ENCODE measurements around the gene TIAM1.

The TIAM1 gene

GRCh38 chr21:31281561-31281960 is 62.5 kb downstream of the TIAM1 start:
- DNase-seq, result no peak

- DNase-seq, result no peak
Measured at GRCh38 chr21:31279986-31280385, 64.1 kb downstream of the TIAM1 start.

- no peak for DNase-seq
Measured at GRCh38 chr21:31279214-31279613, 64.8 kb downstream of the TIAM1 start.

- DNase-seq, result no peak
Measured at GRCh38 chr21:31278511-31279130, 65.4 kb downstream of the TIAM1 start.

GRCh38 chr21:31276663-31277062 is 67.4 kb downstream of the TIAM1 start:
- no peak for DNase-seq

GRCh38 chr21:31275901-31276300 is 68.2 kb downstream of the TIAM1 start:
- DNase-seq, result no peak

- no peak for DNase-seq
Measured at GRCh38 chr21:31273278-31273677, 70.8 kb downstream of the TIAM1 start.

GRCh38 chr21:31268090-31268489 is 76.0 kb downstream of the TIAM1 start:
- no peak for DNase-seq

GRCh38 chr21:31267644-31268043 is 76.4 kb downstream of the TIAM1 start:
- no peak for DNase-seq

GRCh38 chr21:31266241-31266640 is 77.8 kb downstream of the TIAM1 start:
- DNase-seq, result no peak

- no peak for DNase-seq
Measured at GRCh38 chr21:31265366-31266013, 78.6 kb downstream of the TIAM1 start.

GRCh38 chr21:31264574-31264973 is 79.5 kb downstream of the TIAM1 start:
- DNase-seq, result no peak

- no peak for DNase-seq
Measured at GRCh38 chr21:31262728-31263127, 81.3 kb downstream of the TIAM1 start.

- no peak for DNase-seq
Measured at GRCh38 chr21:31261759-31262158, 82.3 kb downstream of the TIAM1 start.

GRCh38 chr21:31260790-31261189 is 83.3 kb downstream of the TIAM1 start:
- no peak for DNase-seq

GRCh38 chr21:31258073-31258472 is 86.0 kb downstream of the TIAM1 start:
- no peak for DNase-seq

- DNase-seq, result no peak
Measured at GRCh38 chr21:31257265-31257664, 86.8 kb downstream of the TIAM1 start.

- DNase-seq, result peak; percentile 31
Measured at GRCh38 chr21:31255896-31256295, 88.2 kb downstream of the TIAM1 start.

- no peak for DNase-seq
Measured at GRCh38 chr21:31255036-31255435, 89.0 kb downstream of the TIAM1 start.

GRCh38 chr21:31254131-31254530 is 89.9 kb downstream of the TIAM1 start:
- DNase-seq, result peak; percentile 15

GRCh38 chr21:31253684-31254083 is 90.4 kb downstream of the TIAM1 start:
- DNase-seq, result no peak

GRCh38 chr21:31252611-31253010 is 91.5 kb downstream of the TIAM1 start:
- DNase-seq, result no peak

GRCh38 chr21:31252091-31252490 is 92.0 kb downstream of the TIAM1 start:
- no peak for DNase-seq

GRCh38 chr21:31251686-31252085 is 92.4 kb downstream of the TIAM1 start:
- DNase-seq, result no peak

- DNase-seq, result no peak
Measured at GRCh38 chr21:31248598-31248997, 95.5 kb downstream of the TIAM1 start.
